ENCODE data around the gene F11.

DNA sequence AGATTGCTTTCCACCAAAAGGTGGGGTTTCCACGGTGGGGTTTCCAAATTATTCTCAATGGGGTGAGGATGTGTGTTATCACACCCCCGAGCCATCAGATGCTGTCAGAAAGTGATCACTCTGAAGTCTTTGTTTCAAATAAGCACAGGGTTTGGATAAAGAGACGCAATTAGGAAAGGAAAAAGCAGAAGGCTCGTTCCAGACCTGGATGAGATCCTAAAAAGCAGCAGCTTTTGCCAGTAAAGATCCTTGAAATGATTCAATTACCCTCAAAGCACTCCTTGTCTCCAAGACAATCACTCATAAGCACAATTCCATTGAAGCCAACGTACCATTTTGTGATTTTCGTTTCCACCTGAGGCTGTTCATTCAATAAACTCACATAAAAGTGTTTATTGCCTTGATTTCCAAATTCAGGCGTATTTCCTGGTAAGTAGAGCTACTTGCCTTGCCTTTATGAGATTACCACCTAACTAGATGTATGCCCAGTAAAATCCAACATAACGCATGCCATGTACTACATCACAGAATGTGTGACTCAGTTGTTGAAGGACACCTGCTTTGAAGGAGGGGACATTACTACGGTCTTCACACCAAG, 5.2 kb downstream of the F11 start:
- TF ChIP-seq CTCF (IDR thresholded peaks at IDR 0.05) (no peak), EZH2 (IDR thresholded peaks at IDR 0.05; ENCODE audit: borderline replicate concordance, insufficient read depth, low read depth, low read length, poor library complexity, severe bottlenecking) (no peak)
